Mucosa of gallbladder (tissue), 1 donor: ENCODE data around the gene LDLR. TPM values are rescaled to one million over a fixed set of nuclear protein-coding genes. Genes with fewer than 3 reads are reported as not detected.

Experiments used
- DNase-seq: peaks from one replicate; pipeline ENCODE4 v3.0.0-alpha.2; 2020; ENCODE audit warnings: low spot score
- total RNA-seq: library from RNA; stranded (reverse); gene quantifications from one replicate; pipeline ENCODE4 v1.2.1, GENCODE V29; 2021
- donor health status: DM: no; HTN: no; CAD: no.

The LDLR gene
- total RNA-seq, result 190 TPM

GRCh38 chr19:11089254-11090013 is at the start of gene LDLR:
TSS of gene LDLR (plus strand) at chr19:11089463. CDS start at chr19:11089549, 86 bp downstream.
- DNase-seq, result peak; percentile 89

DNA sequence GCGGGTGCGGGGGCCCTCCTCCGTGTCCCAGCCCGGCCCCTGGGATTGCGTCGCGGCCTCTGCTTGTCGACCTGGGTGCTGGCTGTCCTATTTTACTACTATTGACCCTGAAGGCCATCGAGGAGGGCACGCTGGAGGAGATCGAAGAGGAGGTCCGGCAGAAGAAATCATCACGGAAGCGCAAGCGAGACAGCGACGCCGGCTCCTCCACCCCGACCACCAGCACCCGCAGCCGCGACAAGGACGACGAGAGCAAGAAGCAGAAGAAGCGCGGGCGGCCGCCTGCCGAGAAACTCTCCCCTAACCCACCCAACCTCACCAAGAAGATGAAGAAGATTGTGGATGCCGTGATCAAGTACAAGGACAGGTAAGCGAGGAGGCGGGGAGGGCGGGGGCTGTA is 48.1 kb upstream of the LDLR start:
- DNase-seq, result no peak

- DNase-seq, result peak; percentile 88
Observed at GRCh38 chr19:11041966-11042627, 47.2 kb upstream of the LDLR start.

GRCh38 chr19:11044431-11044830 is 44.8 kb upstream of the LDLR start:
- no peak for DNase-seq

GRCh38 chr19:11045536-11045935 is 43.7 kb upstream of the LDLR start:
- no peak for DNase-seq

DNA sequence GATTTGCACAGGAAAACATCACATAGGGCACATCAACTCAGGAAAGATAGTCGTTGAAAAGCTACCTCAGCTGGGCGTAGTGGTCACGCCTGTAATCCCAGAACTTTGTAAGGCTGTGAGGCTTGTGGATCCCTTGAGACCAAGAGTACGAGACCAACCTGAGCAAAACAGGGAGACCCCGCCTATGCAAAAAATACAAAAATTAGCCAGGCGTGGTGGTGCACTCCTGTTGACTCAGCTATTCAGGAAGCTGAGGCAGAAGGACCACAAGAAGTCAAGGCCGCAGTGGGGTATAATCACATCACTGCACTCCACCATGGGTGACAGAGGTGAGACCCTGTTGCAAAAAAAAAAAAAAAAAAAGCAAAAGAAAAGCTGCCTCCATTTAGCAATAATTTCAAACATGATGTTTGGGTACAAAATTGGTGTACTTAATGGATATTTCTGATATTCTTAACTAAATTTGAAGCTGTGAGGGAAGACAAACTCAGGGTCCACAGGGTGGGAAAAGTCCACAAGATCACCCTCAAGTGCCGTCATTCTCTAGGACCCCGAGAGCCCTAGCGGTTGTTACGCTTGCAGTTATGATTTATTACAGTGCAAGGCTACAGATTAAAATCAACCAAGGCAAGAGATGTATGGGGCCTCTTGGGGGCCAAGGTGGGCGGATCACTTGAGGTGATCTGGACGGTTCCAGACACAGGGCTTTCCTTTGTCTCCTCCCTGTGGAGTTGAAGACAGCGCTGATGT is 42.5 kb upstream of the LDLR start:
- DNase-seq, result no peak

DNA sequence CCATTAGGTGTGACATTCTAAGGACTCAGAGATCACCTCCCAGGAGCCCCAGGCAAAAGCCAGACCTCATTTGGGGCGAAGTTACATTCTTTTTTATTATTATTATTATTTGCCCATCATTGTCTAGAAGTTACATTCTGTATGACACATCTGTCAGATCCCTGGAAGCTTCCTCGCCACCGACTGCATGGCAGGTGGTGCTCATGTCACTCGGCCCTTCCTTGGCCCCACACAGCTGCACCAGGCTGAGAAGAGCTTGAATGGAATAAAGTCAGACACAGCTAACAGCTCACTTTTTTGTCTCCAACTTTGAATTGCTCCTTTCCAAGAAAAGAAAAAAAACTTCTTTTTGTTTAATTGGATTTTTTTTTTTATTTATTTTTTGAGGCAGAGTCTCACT is 41.4 kb upstream of the LDLR start:
- DNase-seq, result no peak

DNA sequence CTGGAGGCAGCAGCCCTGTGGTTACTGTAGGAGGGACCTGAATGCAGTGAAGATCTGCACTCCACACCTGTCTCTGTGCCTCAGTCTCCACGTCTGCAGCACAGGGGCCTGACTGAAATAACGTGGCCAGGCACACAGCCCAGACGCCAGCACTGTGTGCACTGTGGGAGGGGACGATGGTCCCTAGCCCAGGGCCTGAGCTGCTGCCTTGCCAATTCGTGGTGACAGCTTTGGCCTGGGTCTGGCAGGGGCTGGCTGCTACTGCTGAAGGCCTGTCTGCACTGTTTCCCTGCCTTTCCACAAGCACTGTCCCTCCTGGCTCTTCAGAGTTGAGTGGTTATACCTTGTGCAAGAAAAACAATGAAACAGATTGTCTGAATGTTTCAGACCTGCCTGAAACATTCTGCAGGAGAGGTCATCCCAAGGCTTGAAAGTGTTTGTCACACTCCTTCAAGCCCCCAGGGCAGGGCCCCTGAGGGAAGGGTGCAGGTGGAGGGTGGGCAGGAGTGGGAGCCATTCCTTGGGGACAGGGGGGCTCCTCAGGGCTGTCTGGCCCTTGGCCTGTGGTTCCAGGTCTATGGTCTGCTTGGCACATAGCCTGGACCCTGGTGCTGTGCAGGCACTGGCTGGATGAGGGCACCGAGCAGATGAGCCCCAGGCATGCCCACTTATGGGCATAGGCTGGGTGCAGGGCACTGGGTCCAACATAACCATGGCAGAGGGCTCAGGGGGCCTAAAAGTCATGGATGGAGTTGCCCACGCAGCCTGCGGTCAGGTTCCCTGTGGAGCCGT is 38.7 kb upstream of the LDLR start:
- no peak for DNase-seq

DNA sequence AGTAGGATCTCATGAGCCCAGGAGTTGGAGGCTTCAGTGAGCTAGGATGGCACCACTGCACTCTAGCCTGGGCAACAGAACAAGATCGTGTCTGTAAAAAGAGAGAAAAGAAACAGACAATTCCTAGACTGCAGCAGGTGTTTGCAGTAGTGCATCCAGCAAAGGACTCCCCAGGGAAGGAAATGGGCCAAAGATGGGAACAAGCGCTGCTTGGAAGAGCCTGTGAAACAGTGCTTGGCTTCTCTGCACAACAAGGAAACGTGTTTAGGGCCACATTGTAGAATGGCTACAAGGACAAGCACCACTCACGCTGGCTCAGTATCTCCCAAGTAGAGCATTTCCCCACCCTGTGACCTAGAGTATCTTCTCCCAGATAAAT is 35.5 kb upstream of the LDLR start:
- DNase-seq, result no peak

DNA sequence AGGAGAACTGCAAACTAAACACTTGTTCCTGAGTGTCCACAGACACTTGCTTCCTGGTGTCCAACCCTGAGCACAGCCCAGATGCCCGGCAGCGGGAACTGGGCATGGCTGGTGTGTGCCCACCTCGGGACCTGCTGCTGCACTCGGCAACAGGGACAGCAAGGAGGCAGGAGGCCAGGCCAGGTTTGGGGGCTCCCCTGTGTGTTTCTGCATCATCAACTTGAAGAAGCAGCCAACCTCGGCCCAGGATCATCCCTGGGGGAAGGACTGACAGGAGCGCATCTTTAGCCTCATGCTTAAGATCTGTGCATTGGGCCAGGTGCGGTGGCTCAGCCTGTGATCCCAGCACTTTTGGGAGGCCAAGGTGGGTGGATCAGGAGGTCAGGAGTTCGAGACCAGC is 35.1 kb upstream of the LDLR start:
- DNase-seq, result no peak

DNA sequence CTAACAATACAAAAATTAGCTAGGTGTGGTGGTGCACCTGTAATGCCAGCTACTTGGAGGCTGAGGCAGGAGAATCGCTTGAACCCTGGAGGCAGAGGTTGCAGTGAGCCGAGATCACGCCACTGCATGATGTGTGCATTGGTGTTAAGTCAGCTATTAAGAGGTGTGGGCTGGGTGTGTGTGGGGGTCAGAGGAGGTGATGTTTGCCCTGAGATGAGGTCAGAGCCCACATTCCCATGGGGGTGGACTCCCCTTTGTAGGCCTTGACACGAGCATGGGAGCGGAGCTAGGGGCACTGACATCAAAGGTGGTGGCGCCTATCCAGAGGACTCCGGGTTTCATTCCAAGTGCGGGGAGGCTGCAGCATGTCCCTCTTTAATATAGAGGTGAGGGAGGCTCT is 34.6 kb upstream of the LDLR start:
- no peak for DNase-seq

GRCh38 chr19:11058246-11059030 is 30.8 kb upstream of the LDLR start:
- DNase-seq, result no peak

GRCh38 chr19:11059511-11060358 is 29.5 kb upstream of the LDLR start:
- no peak for DNase-seq

DNA sequence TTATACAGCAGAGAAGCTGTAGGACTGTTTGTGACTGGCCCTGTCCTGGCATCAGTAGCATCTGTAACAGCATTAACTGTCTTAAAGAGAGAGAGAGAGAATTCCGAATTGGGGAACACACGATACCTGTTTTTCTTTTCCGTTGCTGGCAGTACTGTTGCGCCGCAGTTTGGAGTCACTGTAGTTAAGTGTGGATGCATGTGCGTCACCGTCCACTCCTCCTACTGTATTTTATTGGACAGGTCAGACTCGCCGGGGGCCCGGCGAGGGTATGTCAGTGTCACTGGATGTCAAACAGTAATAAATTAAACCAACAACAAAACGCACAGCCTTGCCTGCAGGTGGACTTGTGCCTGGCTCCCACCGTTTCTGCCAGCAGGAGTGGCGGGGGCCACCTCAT is 27.3 kb upstream of the LDLR start:
- no peak for DNase-seq

- no peak for DNase-seq
Observed at GRCh38 chr19:11063434-11063833, 25.8 kb upstream of the LDLR start.

DNA sequence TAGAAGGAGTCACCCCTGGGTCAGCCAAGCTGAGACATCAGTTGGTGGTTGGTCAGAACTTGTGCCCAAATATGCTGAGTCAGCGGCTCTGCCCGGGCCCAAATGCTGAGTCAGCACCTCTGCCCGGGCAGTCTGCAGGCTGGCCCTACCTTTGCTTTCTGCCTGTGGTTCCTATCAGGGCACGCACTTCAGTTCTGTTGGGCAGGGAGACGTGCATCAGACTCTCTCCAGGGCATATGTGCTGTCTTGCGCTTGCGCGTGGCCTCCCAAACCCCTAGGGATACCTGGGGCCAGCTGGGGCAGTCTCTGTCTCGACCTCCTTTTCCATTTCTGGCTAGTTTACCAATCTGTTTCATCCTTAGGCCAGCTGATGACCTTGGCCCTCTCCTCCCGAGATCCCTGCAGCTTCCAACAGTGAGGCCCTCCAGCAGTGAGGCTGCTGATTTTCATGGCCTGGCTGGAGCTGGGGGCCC is 24.4 kb upstream of the LDLR start:
- DNase-seq, result no peak

DNA sequence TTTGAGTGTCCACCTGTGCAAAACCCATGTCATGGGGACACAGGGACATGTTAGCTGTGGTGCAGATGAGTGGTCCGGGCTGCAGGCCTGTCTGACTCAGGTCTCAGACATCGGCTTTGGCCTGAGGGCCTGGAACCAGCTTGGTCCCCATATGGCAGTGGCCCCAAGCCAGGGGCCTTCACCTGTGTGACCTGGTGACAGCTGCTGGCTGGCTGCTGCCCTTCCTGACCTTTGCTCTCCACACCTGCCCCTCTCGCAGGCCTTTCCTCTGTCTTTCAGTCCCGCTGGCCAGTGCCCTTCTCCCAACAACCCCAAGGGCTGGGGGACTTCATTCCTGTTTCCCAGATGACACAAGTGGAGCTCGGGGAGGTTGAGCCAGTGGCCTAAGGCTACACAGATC is 22.9 kb upstream of the LDLR start:
- no peak for DNase-seq

- DNase-seq, result no peak
Observed at GRCh38 chr19:11067356-11068113, 21.7 kb upstream of the LDLR start.

GRCh38 chr19:11069561-11069960 is 19.7 kb upstream of the LDLR start:
- no peak for DNase-seq
